Kidney (tissue), 14 donors: ENCODE data around the gene OPN1MW3. TPM values are rescaled to one million over a fixed set of nuclear protein-coding genes. Genes with fewer than 3 reads are reported as not detected.
"Not testable (repeated sequence)": the region's sequence is repeated elsewhere in the genome, so short reads cannot be mapped to it uniquely, and the experiment has no call there.

Source experiments
- DNase-seq, 5 donors: peaks; one replicate each; pipeline ENCODE4 v3.0.0-alpha.2; 2013 to 2020
- FAIRE-seq: peaks from 2 replicates; lab custom pipeline; 2012; peaks lifted over from hg19 to GRCh38; lab: Jason Lieb, UNC
- H3K27ac ChIP-seq, 2 donors: one replicate each; pipeline ENCODE4 v1.7.0; 2013; ENCODE audit warnings: low read depth in 2 of 2, low read length in 2 of 2, inconsistent platforms in 1 of 2
- H3K27me3 ChIP-seq: one replicate; pipeline ENCODE4 v1.7.1; 2013; ENCODE audit warnings: low read length, inconsistent platforms; ENCODE audit not compliant: control insufficient read depth, insufficient read depth
- H3K36me3 ChIP-seq, 3 donors: one replicate each; pipeline versions ENCODE4 v1.7.0 to v1.7.1; 2013; ENCODE audit warnings: low read length in 3 of 3, control low read depth in 1 of 3, inconsistent platforms in 1 of 3; ENCODE audit not compliant: insufficient read depth in 3 of 3, control insufficient read depth in 2 of 3
- H3K4me1 ChIP-seq, 3 donors: one replicate each; pipeline versions ENCODE4 v1.7.0 to v1.7.1; 2013; ENCODE audit warnings: low read length in 3 of 3, inconsistent platforms in 1 of 3, low read depth in 1 of 3; ENCODE audit not compliant: control insufficient read depth in 2 of 3, insufficient read depth in 2 of 3
- H3K4me3 ChIP-seq, 3 donors: one replicate each; pipeline versions ENCODE4 v1.7.0 to v1.8.1; 2013; ENCODE audit warnings: low read length in 3 of 3, control low read depth in 1 of 3, inconsistent platforms in 1 of 3
- H3K9ac ChIP-seq, 3 donors: one replicate each; pipeline versions ENCODE4 v1.7.0 to v1.7.1; 2013; ENCODE audit warnings: low read length in 3 of 3, control low read depth in 1 of 3, inconsistent platforms in 1 of 3
- H3K9me3 ChIP-seq, 3 donors: one replicate each; pipeline versions ENCODE4 v1.7.0 to v1.7.1; 2013; ENCODE audit warnings: low read length in 3 of 3, control low read depth in 1 of 3, inconsistent platforms in 1 of 3; ENCODE audit not compliant: control insufficient read depth in 2 of 3, insufficient read depth in 1 of 3
- CTCF ChIP-seq: IDR thresholded peaks from 3 replicates; pipeline ENCODE4 v1.5.1; 2012; ENCODE audit warnings: mild to moderate bottlenecking, moderate library complexity, borderline replicate concordance; ENCODE audit not compliant: insufficient read depth; ENCODE audit errors: extremely low read depth
- intact Hi-C: fragments of 100-400 bp; cut with DNase I; formaldehyde crosslinking; loops from one replicate; pipeline ENCODE4 v1.11.1; 2022
- polyA plus RNA-seq: library from polyadenylated mRNA; stranded (reverse); fragments of 350-450 nt; fragmentation: Illumina TruSeq; extraction: RNeasy Lipid Tissue Mini Kit (QIAGEN cat#74804); gene quantifications from one replicate; pipeline ENCODE4 v1.2.3, GENCODE V29; 2014; ENCODE audit warnings: low read depth, low replicate concordance; ENCODE audit not compliant: insufficient read depth
- total RNA-seq: library from RNA; stranded (reverse); fragmentation: NEBNext Ultra II Directional; extraction: Animal tissue kit (Norgen Biotek cat#: 25700); gene quantifications from one replicate; pipeline ENCODE4 v1.2.1, GENCODE V29; 2021
- donor health status: control.
- donor health status: control.
- donor health status: control.
- donor health status: control.
- donor health status: control.
- donor health status: DM: yes; HTN: yes; CAD: no.
- donor health status: Normal renal cell carcinoma (clear cell type).

OPN1MW3 gene
- total and polyA plus RNA-seq, 2 donors from 2014 or later, result not detected

GRCh38 chrX:154284489-154285338 is 27.3 kb downstream of the OPN1MW3 start:
- FAIRE-seq, H3K4me1 ChIP-seq, H3K9ac ChIP-seq, H3K36me3 ChIP-seq, intact Hi-C loops, H3K27me3 ChIP-seq, DNase-seq, H3K9me3 ChIP-seq, H3K4me3 ChIP-seq, H3K27ac ChIP-seq: not testable (repeated sequence)

DNA sequence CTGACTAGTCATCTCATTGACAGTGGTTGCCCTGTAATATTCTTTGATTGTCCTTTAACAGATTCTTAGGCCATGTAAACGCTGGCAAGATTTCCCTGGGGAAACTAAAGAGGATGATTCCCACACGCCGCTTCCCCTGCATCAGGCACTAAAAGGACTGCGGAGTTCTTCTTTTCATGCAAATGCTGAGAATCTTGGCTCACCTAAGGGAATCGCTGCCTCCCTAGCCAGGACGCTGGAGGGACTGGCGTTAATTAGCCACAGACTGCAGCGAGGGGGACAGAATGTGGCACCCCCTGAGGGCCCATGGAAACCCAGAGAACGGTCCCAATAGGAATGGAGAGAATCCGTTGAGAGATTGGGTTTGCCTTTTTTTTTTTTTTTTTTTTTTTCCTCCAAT is 29.0 kb downstream of the OPN1MW3 start:
- H3K27me3 ChIP-seq, H3K27ac ChIP-seq, intact Hi-C loops, DNase-seq, H3K36me3 ChIP-seq, FAIRE-seq, H3K4me1 ChIP-seq, H3K9ac ChIP-seq, H3K4me3 ChIP-seq, H3K9me3 ChIP-seq: not testable (repeated sequence)

DNA sequence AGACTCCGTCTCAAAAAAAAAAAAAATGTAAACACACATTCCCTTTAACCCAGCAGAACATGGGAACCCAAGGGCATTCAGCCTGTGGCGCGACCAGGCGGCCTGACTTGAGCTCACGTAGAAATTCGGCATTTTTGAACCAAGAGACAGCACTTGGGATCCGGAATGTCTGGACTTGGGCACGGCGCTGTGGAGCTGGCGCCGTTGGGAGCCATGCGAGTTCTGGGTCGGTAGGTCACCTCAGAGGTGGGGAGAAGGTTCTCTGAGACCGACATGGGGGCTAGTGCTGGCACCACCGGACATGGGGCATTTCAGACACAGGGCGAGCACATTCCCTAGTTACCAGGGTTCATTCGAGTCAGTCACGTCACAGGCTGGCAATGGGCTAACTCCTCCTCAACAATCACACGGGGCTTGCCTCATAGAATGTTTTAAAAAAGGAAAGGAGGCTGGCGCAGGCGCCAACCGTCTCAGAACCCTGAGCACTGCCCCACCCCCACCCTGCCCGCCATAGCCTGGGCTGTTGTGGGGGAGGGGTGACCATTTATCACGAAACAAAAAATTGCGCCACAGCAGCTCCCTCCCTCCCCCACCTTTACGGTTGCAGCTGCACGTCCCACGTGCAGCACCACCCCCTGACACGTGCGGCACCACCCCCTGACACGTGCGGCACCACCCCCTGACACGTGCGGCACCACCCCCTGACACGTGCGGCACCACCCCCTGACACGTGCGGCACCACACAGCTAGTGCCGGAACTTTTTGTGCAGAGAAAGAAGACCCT is 37.6 kb downstream of the OPN1MW3 start, which contains the start of gene TEX28:
TSS of gene TEX28 (minus strand) at position 334 of the 784 bp plus-strand sequence. CDS start 3,007 bp downstream, outside the sequence.
- no peaks in the 10 kb centered on the region for H3K36me3 ChIP-seq
- no peak for FAIRE-seq
- no peak within 1 kb of the TSS for H3K9ac ChIP-seq
- no peak within 1 kb of the TSS for H3K4me3 ChIP-seq
- no peaks in the 10 kb centered on the region for H3K4me1 ChIP-seq
- TF ChIP-seq CTCF, result no peak
- intact Hi-C loops, result no loop called here
- H3K27ac ChIP-seq, result no peak within 1 kb of the TSS
- H3K9me3 ChIP-seq, result no peaks in the 10 kb centered on the region
- no peaks in the 10 kb centered on the region for H3K27me3 ChIP-seq
- DNase-seq, result no peak

GRCh38 chrX:154295664-154296310 is 38.4 kb downstream of the OPN1MW3 start, which contains the start of gene TKTL1:
Gene TKTL1 (plus strand): TSS chrX:154295795. CDS start chrX:154295860, 65 bp downstream.
- H3K27me3 ChIP-seq, result no peaks in the 10 kb centered on the region
- no peaks in the 10 kb centered on the region for H3K9me3 ChIP-seq
- DNase-seq (no peak), FAIRE-seq (no peak)
- no peak within 1 kb of the TSS for H3K27ac ChIP-seq
- no peaks in the 10 kb centered on the region for H3K36me3 ChIP-seq
- H3K9ac ChIP-seq, result no peak within 1 kb of the TSS
- TF ChIP-seq CTCF, result no peak
- no peak within 1 kb of the TSS for H3K4me3 ChIP-seq
- no peaks in the 10 kb centered on the region for H3K4me1 ChIP-seq
- intact Hi-C loops, result no loop called here
